ENCODE data around the gene FSTL1.
"Not testable (repeated sequence)": the region's sequence is repeated elsewhere in the genome, so short reads cannot be mapped to it uniquely, and the experiment has no call there.

Gene FSTL1

GRCh38 chr3:120410541-120410940 lies 40.3 kb downstream of the FSTL1 start:
- Mint-ChIP-seq H3K4me1 (ENCODE audit: low read depth in 2 of 2) (no peaks in the 10 kb centered on the region), H3K36me3 (ENCODE audit: insufficient read depth) (no peaks in the 10 kb centered on the region), H3K9me3 (no peaks in the 10 kb centered on the region), H3K27me3 (peaks cover 6 to 14% of the 10 kb centered on the region in 2 donors), H3K4me3 (no peak overlapping the region), H3K27ac (no peak overlapping the region)
- no peak for ATAC-seq (replicated peaks)
- no peak for DNase-seq

DNA sequence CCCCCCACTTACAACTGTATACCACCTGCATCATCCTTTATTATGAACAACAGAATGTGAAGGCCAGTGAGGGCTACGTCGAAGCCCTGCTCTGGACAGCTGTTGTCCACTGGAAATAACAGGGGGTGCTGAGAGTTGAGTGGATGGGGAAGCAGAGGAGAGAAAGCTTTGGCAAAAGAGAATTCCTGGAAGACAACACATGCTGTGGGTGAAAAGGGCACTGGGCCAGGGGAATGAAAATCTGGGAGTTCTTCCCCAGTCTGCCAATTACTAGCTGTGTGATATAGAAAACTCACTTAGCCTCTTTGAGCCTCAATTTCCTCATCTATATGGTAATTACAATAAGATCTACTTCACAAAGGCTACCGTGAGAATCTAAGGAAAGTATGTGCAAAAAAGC lies 40.7 kb downstream of the FSTL1 start:
- Mint-ChIP-seq H3K4me3 (no peak overlapping the region), H3K36me3 (ENCODE audit: insufficient read depth) (no peaks in the 10 kb centered on the region), H3K4me1 (ENCODE audit: low read depth in 2 of 2) (no peaks in the 10 kb centered on the region), H3K27me3 (peaks cover 1 to 11% of the 10 kb centered on the region in 2 donors), H3K27ac (no peak overlapping the region), H3K9me3 (no peaks in the 10 kb centered on the region)
- no peak for DNase-seq
- no peak for ATAC-seq (replicated peaks)

DNA sequence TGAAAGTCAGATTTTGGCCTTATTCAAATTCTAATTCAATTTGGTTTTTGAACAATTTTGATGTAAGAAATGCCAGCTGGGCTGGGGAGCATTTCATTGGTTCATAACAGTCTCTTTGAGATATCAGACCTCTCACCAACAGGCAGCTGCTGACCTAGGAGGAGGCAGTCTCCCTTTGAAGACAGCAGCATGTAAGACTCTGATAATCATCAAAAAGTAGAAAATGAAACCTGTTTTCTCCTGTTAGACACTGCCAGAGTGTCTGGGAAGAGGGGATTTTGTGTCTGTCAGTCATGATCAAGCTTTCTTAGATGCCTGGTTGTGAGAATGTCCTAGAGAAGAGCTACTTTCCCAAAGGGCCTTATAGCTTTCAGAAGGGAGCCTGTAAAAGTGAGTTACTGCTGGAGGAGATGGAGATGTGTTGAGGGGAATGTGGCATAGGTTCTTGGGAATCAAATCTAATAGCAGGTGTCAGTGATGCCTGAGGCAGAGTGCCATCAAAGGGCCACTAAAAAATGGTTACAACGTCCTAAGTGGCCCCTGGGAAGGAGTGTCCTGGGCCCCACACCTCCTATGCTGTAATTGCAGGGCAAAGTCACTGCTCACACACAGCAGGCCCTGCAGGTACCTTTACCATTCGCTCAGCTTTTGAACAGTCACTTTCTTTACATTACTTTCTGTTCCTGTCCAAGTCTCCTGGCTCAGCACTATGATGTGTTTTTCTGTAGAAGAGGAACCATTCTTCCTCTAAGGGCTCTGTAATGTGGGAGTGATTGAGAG lies 43.1 kb downstream of the FSTL1 start:
- no peaks in the 10 kb centered on the region for H3K4me1 Mint-ChIP-seq (ENCODE audit: low read depth in 2 of 2)
- H3K36me3 Mint-ChIP-seq (ENCODE audit: insufficient read depth) = no peaks in the 10 kb centered on the region
- H3K27me3 Mint-ChIP-seq = peaks cover 7 to 20% of the 10 kb centered on the region in 2 donors
- H3K27ac Mint-ChIP-seq = no peak overlapping the region
- ATAC-seq (replicated peaks) (no peak), DNase-seq (no peak)
- H3K4me3 Mint-ChIP-seq = no peak overlapping the region
- H3K9me3 Mint-ChIP-seq = no peaks in the 10 kb centered on the region

- H3K27me3 Mint-ChIP-seq = peaks cover 11 to 21% of the 10 kb centered on the region in 2 donors
- H3K27ac Mint-ChIP-seq = no peak overlapping the region
- DNase-seq (no peak), ATAC-seq (replicated peaks) (no peak)
- no peaks in the 10 kb centered on the region for H3K9me3 Mint-ChIP-seq
- no peak overlapping the region for H3K4me3 Mint-ChIP-seq
- no peaks in the 10 kb centered on the region for H3K36me3 Mint-ChIP-seq (ENCODE audit: insufficient read depth)
- H3K4me1 Mint-ChIP-seq (ENCODE audit: low read depth in 2 of 2) = no peaks in the 10 kb centered on the region
Measured at GRCh38 chr3:120404876-120405275, 45.9 kb downstream of the FSTL1 start.

GRCh38 chr3:120402257-120402656 lies 48.5 kb downstream of the FSTL1 start:
- H3K27me3 Mint-ChIP-seq = peaks cover 10 to 11% of the 10 kb centered on the region in 2 donors
- ATAC-seq (replicated peaks) (no peak), DNase-seq (no peak)
- no peaks in the 10 kb centered on the region for H3K9me3 Mint-ChIP-seq
- no peaks in the 10 kb centered on the region for H3K4me1 Mint-ChIP-seq (ENCODE audit: low read depth in 2 of 2)
- H3K36me3 Mint-ChIP-seq (ENCODE audit: insufficient read depth) = no peaks in the 10 kb centered on the region
- no peak overlapping the region for H3K27ac Mint-ChIP-seq
- H3K4me3 Mint-ChIP-seq = no peak overlapping the region

DNA sequence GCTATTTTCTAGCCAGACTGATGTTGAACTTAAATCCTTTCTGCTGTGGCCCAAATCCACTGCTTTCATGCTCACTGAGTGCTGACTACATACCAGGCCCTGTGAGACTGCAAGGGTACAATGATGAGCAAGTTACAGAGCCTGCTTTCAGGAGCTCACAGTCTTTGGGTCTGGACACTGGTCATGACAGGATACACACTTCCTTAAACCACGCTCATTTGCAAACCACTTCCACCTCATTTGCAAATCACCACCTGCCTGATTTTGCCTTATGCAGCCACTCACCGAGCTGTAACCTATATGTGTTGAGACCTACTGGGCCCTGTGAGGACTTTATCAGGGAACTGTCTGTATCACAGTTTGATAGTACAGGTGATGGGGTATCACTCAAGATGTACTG lies 51.4 kb downstream of the FSTL1 start:
- Mint-ChIP-seq H3K9me3 (no peaks in the 10 kb centered on the region), H3K4me1 (ENCODE audit: low read depth in 2 of 2) (no peaks in the 10 kb centered on the region), H3K27me3 (peaks cover 10 to 11% of the 10 kb centered on the region in 2 donors), H3K36me3 (ENCODE audit: insufficient read depth) (no peaks in the 10 kb centered on the region), H3K4me3 (no peak overlapping the region), H3K27ac (no peak overlapping the region)
- DNase-seq = no peak
- no peak for ATAC-seq (replicated peaks)

- Mint-ChIP-seq H3K27ac (no peak overlapping the region), H3K4me3 (no peak overlapping the region), H3K4me1 (ENCODE audit: low read depth in 2 of 2) (no peaks in the 10 kb centered on the region), H3K9me3 (no peaks in the 10 kb centered on the region), H3K36me3 (ENCODE audit: insufficient read depth) (no peaks in the 10 kb centered on the region), H3K27me3 (peaks cover 0 to under 1% of the 10 kb centered on the region in 2 donors)
- ATAC-seq (replicated peaks) (no peak), DNase-seq (no peak)
Measured at GRCh38 chr3:120396469-120396868, 54.3 kb downstream of the FSTL1 start.

DNA sequence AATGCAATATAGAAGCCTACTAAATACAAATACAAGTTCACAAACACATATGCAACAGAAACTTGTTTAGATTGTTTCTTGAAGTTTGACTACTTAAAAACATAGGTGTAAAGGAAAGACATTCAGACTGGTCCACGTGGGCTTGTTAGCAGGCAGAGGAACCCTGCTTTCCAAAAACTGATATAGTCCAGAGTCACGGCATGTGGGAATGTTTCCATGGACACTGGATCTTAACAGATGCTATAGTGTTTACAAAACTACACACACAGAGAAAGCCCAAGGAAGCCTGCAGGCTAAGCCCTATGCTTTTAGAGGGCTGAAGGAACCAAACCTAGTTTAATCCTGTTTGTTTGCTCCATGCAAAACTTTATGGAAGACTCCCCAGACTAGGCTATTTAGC lies 56.4 kb downstream of the FSTL1 start:
- H3K9me3 Mint-ChIP-seq = no peaks in the 10 kb centered on the region
- H3K27me3 Mint-ChIP-seq = peaks cover 0 to 5% of the 10 kb centered on the region in 2 donors
- ATAC-seq (replicated peaks) = no peak
- no peaks in the 10 kb centered on the region for H3K4me1 Mint-ChIP-seq (ENCODE audit: low read depth in 2 of 2)
- no peaks in the 10 kb centered on the region for H3K36me3 Mint-ChIP-seq (ENCODE audit: insufficient read depth)
- no peak overlapping the region for H3K27ac Mint-ChIP-seq
- no peak for DNase-seq
- no peak overlapping the region for H3K4me3 Mint-ChIP-seq

DNA sequence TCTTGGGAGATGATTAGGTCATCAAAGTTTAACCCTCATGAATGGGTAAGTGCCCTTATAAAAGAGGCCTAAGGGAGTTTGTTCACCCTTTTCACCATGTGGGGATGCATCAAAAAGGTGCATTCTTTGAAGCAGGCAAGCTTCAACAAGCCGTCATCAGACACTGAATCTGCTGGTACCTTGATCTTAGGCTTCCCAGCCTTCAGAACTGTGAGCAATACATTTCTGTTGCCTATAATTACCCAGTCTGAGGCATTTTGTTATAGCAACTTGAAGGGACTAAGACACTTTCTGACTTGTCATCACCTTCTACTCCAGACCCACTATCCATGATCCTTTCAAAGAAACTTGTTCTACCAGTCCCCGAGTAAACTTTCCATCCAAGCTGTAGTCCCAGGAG lies 57.0 kb downstream of the FSTL1 start:
- H3K27me3 Mint-ChIP-seq = peaks cover 0 to 5% of the 10 kb centered on the region in 2 donors
- no peak overlapping the region for H3K4me3 Mint-ChIP-seq
- no peaks in the 10 kb centered on the region for H3K4me1 Mint-ChIP-seq (ENCODE audit: low read depth in 2 of 2)
- no peaks in the 10 kb centered on the region for H3K36me3 Mint-ChIP-seq (ENCODE audit: insufficient read depth)
- DNase-seq = no peak
- no peak for ATAC-seq (replicated peaks)
- H3K27ac Mint-ChIP-seq = no peak overlapping the region
- H3K9me3 Mint-ChIP-seq = no peaks in the 10 kb centered on the region

GRCh38 chr3:120393243-120393642 lies 57.5 kb downstream of the FSTL1 start:
- ATAC-seq (replicated peaks) = no peak
- Mint-ChIP-seq H3K27me3 (peaks cover 0 to 5% of the 10 kb centered on the region in 2 donors), H3K9me3 (no peaks in the 10 kb centered on the region), H3K36me3 (ENCODE audit: insufficient read depth) (no peaks in the 10 kb centered on the region), H3K4me3 (no peak overlapping the region), H3K4me1 (ENCODE audit: low read depth in 2 of 2) (no peaks in the 10 kb centered on the region), H3K27ac (no peak overlapping the region)
- DNase-seq = no peak

- no peak overlapping the region for H3K27ac Mint-ChIP-seq
- H3K4me1 Mint-ChIP-seq (ENCODE audit: low read depth in 2 of 2) = no peaks in the 10 kb centered on the region
- DNase-seq (no peak), ATAC-seq (replicated peaks) (no peak)
- H3K36me3 Mint-ChIP-seq (ENCODE audit: insufficient read depth) = no peaks in the 10 kb centered on the region
- peaks cover 0 to 9% of the 10 kb centered on the region in 2 donors for H3K27me3 Mint-ChIP-seq
- no peak overlapping the region for H3K4me3 Mint-ChIP-seq
- H3K9me3 Mint-ChIP-seq = peaks cover 2 to 7% of the 10 kb centered on the region in 2 donors
Measured at GRCh38 chr3:120382941-120383447, 67.8 kb downstream of the FSTL1 start.

- ATAC-seq (replicated peaks) (no peak), DNase-seq (no peak)
- no peaks in the 10 kb centered on the region for H3K4me1 Mint-ChIP-seq (ENCODE audit: low read depth in 2 of 2)
- no peaks in the 10 kb centered on the region for H3K36me3 Mint-ChIP-seq (ENCODE audit: insufficient read depth)
- H3K4me3 Mint-ChIP-seq = no peak overlapping the region
- no peak overlapping the region for H3K27ac Mint-ChIP-seq
- peaks cover 2 to 7% of the 10 kb centered on the region in 2 donors for H3K9me3 Mint-ChIP-seq
- peaks cover 0 to 9% of the 10 kb centered on the region in 2 donors for H3K27me3 Mint-ChIP-seq
Measured at GRCh38 chr3:120381503-120381902, 69.3 kb downstream of the FSTL1 start.

DNA sequence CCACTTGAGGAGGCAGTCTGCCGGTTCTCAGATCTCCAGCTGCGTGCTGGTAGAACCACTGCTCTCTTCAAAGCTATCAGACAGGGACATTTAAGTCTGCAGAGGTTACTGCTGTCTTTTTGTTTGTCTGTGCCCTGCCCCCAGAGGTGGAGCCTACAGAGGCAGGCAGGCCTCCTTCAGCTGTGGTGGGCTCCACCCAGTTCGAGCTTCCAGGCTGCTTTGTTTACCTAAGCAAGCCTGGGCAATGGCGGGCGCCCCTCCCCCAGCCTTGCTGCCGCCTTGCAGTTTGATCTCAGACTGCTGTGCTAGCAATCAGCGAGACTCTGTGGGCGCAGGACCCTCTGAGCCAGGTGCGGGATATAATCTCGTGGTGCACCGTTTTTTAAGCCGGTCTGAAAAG lies 72.8 kb downstream of the FSTL1 start:
- H3K27ac Mint-ChIP-seq; H3K36me3 Mint-ChIP-seq (ENCODE audit: insufficient read depth); DNase-seq; H3K27me3 Mint-ChIP-seq; ATAC-seq (replicated peaks); H3K4me3 Mint-ChIP-seq; H3K4me1 Mint-ChIP-seq (ENCODE audit: low read depth in 2 of 2); H3K9me3 Mint-ChIP-seq: not testable (repeated sequence)

DNA sequence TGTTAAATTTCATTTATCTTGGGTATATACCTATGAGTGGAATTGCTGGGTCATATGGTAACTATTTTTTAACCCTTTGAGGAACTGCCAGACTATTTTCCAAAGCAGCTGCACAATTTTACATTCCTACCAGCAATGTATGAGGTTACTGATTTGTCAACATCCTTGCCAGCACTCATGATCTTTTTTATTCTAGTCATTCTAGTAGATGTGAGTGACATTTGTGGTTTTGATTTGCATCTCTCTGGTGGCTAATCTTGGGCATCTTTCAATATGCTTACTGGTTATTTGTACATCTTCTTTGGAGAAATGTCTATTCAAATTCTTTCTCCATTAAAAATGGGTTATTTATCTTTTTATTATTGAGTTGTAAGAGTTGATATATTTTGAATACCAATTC lies 80.3 kb downstream of the FSTL1 start:
- H3K4me1 Mint-ChIP-seq (ENCODE audit: low read depth in 2 of 2) = no peaks in the 10 kb centered on the region
- no peak for DNase-seq
- no peaks in the 10 kb centered on the region for H3K36me3 Mint-ChIP-seq (ENCODE audit: insufficient read depth)
- H3K27ac Mint-ChIP-seq = no peak overlapping the region
- H3K27me3 Mint-ChIP-seq = peaks cover 30 to 33% of the 10 kb centered on the region in 2 donors
- no peak for ATAC-seq (replicated peaks)
- no peaks in the 10 kb centered on the region for H3K9me3 Mint-ChIP-seq
- H3K4me3 Mint-ChIP-seq = no peak overlapping the region
